PC-3 (cell line): Measurements from ENCODE around the gene COPZ1. TPM values are rescaled to one million over a fixed set of nuclear protein-coding genes. Genes with fewer than 3 reads are reported as not detected.

Experiments used
- ATAC-seq: fragments of 200-7000 bp; cut with Tn5 transposase; 2 replicates; pipeline ENCODE4 v1.9.1; 2020; ENCODE audit warnings: mild to moderate bottlenecking, moderate library complexity
- BruUV-seq: library from RNA; stranded (reverse); fragments of 400-500 nt; replicated peaks from 2 replicates; lab custom pipeline; 2021; lab: Mats Ljungman, UMichigan
- CTCF ChIA-PET: fragments of 300-600 bp; sonication (Branson Sonifier 250); formaldehyde crosslinking; loops from one replicate; lab custom pipeline; 2022; ENCODE audit warnings: antibody characterized with exemption; lab: Charles Lee
- POLR2A ChIA-PET: fragments of 300-600 bp; sonication (Branson Sonifier 250); formaldehyde crosslinking; loops from one replicate; lab custom pipeline; 2022; ENCODE audit warnings: antibody characterized with exemption; ENCODE audit not compliant: unreplicated experiment; lab: Charles Lee
- DNase-seq: peaks from one replicate; pipeline ENCODE4 v3.0.0-alpha.2; 2015
- H2AFZ ChIP-seq: fragments of 300-600 bp; sonication (generic); 2 replicates; pipeline ENCODE4 v1.6.0; 2016; ENCODE audit warnings: antibody characterized with exemption, low read length
- H3F3A ChIP-seq: fragments of 300-600 bp; sonication (generic); one replicate; pipeline ENCODE4 v1.6.0; 2017; ENCODE audit warnings: antibody characterized with exemption, low read length, control low read depth, mild to moderate bottlenecking; ENCODE audit not compliant: unreplicated experiment
- H3K27ac ChIP-seq: fragments of 300-600 bp; sonication (generic); 2 replicates; pipeline ENCODE4 v1.5.1; 2016; ENCODE audit warnings: mild to moderate bottlenecking, low read length
- H3K27me3 ChIP-seq: fragments of 300-600 bp; sonication (generic); 2 replicates; pipeline ENCODE4 v1.6.1; 2016; ENCODE audit warnings: low read length, mixed read lengths
- H3K36me3 ChIP-seq: fragments of 300-600 bp; sonication (generic); 2 replicates; pipeline ENCODE4 v1.6.1; 2016; ENCODE audit warnings: low read depth, mixed run types, low read length, mixed read lengths
- H3K4me1 ChIP-seq: fragments of 300-600 bp; sonication (generic); 2 replicates; pipeline ENCODE4 v1.5.1; 2016; ENCODE audit warnings: low read length; ENCODE audit not compliant: insufficient read depth
- H3K4me2 ChIP-seq: fragments of 300-600 bp; sonication (generic); 2 replicates; pipeline ENCODE4 v1.6.0; 2016; ENCODE audit warnings: low read length
- H3K4me3 ChIP-seq: fragments of 300-600 bp; sonication (generic); 2 replicates; pipeline ENCODE4 v1.5.1; 2016; ENCODE audit warnings: mild to moderate bottlenecking, low read length, mixed read lengths
- H3K79me2 ChIP-seq: fragments of 300-600 bp; sonication (generic); 2 replicates; pipeline ENCODE4 v1.6.1; 2017; ENCODE audit warnings: low read length, mixed read lengths
- H3K9ac ChIP-seq: fragments of 300-600 bp; sonication (generic); 2 replicates; pipeline ENCODE4 v1.6.0; 2016; ENCODE audit warnings: mild to moderate bottlenecking, low read length
- H3K9me2 ChIP-seq: fragments of 300-600 bp; sonication (generic); replicated peaks from 2 replicates; pipeline ENCODE4 v1.6.1; 2016; ENCODE audit warnings: mixed run types, low read length, mixed read lengths
- H3K9me3 ChIP-seq: fragments of 300-600 bp; sonication (generic); 2 replicates; pipeline ENCODE4 v1.6.1; 2016; ENCODE audit warnings: low read length, mixed read lengths
- H4K20me1 ChIP-seq: fragments of 300-600 bp; sonication (generic); 2 replicates; pipeline ENCODE4 v1.6.1; 2016; ENCODE audit warnings: low read length, mixed read lengths
- EZH2 ChIP-seq: fragments of 300-600 bp; sonication (generic); IDR thresholded peaks from one replicate; pipeline ENCODE4 v1.6.1; 2017; ENCODE audit warnings: antibody characterized with exemption, mild to moderate bottlenecking, low read length; ENCODE audit not compliant: unreplicated experiment
- EZH2phosphoT487 ChIP-seq: fragments of 300-600 bp; sonication (generic); IDR thresholded peaks from 2 replicates; pipeline ENCODE4 v1.6.1; 2018; ENCODE audit warnings: mild to moderate bottlenecking, antibody characterized with exemption, low read length, borderline replicate concordance
- intact Hi-C: fragments of 100-400 bp; cut with micrococcal nuclease; formaldehyde crosslinking; loops from 2 replicates; pipeline ENCODE4 v1.9.0; 2023
- total RNA-seq: library from RNA; depleted of rRNA; stranded (reverse); fragments of >200 nt; gene quantifications from 2 replicates; pipeline ENCODE4 v1.2.3, GENCODE V29; 2014
- TF ChIP-seq, protein P1 (sequence below): fragments of 300-600 bp; sonication (generic); conservative IDR thresholded peaks from 2 replicates; pipeline ENCODE4 v1.5.1; 2017; ENCODE audit warnings: antibody characterized with exemption, low read depth, mild to moderate bottlenecking, low read length

COPZ1 gene
- total RNA-seq, 1 experiment from 2014 or later = 121 TPM

DNA sequence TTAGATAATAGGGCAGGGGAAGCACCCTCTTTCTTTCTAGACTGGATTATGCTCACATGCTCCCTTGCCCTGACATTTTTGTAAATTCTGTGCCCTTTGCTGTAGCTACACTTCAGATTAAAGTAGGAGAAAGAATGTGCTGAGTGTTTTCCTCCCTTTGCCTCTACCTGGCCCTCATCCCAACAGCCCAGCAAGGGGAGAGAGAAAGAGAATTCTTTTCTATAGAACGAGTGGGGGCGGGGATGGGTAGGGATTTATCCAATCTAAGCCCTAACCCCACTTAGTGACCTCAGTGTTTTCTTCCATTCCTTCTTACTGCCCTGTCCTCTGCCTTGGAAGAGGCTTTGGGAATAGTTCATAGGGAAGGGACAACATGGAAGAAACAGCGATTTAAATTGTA, 25.8 kb downstream of the COPZ1 start:
- Histone ChIP-seq H3K9me3 (no peaks in the 10 kb centered on the region), H2AFZ (no peak overlapping the region), H3K79me2 (no peaks in the 10 kb centered on the region), H4K20me1 (no peaks in the 10 kb centered on the region), H3K9me2 (no peaks in the 10 kb centered on the region), H3K27me3 (no peaks in the 10 kb centered on the region), H3K36me3 (peaks cover 36% of the 10 kb centered on the region), H3K4me1 (no peaks in the 10 kb centered on the region), H3K27ac (no peak overlapping the region), H3K9ac (no peak overlapping the region), H3F3A (no peaks in the 10 kb centered on the region), H3K4me2 (no peak overlapping the region), H3K4me3 (no peak overlapping the region)
- DNase-seq (no peak), ATAC-seq (no peak)
- BruUV-seq = no TSS peak
- ChIA-PET CTCF (no interaction called here), POLR2A (no interaction called here)
- TF ChIP-seq EZH2phosphoT487 = no peak
- TF ChIP-seq, protein P1, sequence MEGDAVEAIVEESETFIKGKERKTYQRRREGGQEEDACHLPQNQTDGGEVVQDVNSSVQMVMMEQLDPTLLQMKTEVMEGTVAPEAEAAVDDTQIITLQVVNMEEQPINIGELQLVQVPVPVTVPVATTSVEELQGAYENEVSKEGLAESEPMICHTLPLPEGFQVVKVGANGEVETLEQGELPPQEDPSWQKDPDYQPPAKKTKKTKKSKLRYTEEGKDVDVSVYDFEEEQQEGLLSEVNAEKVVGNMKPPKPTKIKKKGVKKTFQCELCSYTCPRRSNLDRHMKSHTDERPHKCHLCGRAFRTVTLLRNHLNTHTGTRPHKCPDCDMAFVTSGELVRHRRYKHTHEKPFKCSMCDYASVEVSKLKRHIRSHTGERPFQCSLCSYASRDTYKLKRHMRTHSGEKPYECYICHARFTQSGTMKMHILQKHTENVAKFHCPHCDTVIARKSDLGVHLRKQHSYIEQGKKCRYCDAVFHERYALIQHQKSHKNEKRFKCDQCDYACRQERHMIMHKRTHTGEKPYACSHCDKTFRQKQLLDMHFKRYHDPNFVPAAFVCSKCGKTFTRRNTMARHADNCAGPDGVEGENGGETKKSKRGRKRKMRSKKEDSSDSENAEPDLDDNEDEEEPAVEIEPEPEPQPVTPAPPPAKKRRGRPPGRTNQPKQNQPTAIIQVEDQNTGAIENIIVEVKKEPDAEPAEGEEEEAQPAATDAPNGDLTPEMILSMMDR = no peak
- no peak for TF ChIP-seq EZH2
- intact Hi-C loops = no loop called here

DNA sequence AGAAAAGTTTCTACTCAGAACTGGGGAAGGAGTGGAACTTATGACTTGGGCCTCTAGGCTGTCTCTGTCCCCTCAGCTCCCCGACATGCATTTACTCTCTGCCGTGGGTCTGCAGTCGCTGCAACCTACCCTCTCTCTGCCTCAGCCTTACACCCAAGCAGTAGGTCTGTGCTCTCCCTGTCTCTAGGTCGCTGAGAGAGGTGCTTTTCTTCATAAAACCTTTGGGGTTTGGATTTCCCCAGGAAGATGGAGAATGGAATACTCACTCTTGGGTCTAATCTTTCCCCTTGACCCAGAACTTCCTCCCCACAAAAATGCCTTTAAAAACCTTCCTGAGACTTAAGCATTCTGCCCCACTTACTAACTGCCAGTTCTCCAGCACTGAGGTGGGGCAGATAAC, 26.4 kb downstream of the COPZ1 start:
- H3K9me3 ChIP-seq = no peaks in the 10 kb centered on the region
- no peak for ATAC-seq
- no peak overlapping the region for H2AFZ ChIP-seq
- H3K9me2 ChIP-seq = no peaks in the 10 kb centered on the region
- no peak overlapping the region for H3K9ac ChIP-seq
- H3K4me3 ChIP-seq = no peak overlapping the region
- no peaks in the 10 kb centered on the region for H3K27me3 ChIP-seq
- no peaks in the 10 kb centered on the region for H4K20me1 ChIP-seq
- ChIA-PET CTCF (no interaction called here), POLR2A (no interaction called here)
- no peak overlapping the region for H3K27ac ChIP-seq
- no peak overlapping the region for H3K4me2 ChIP-seq
- TF ChIP-seq EZH2phosphoT487 = no peak
- TF ChIP-seq EZH2 = no peak
- TF ChIP-seq, protein P1 = no peak
- no peaks in the 10 kb centered on the region for H3K79me2 ChIP-seq
- no peaks in the 10 kb centered on the region for H3K4me1 ChIP-seq
- peaks cover 36% of the 10 kb centered on the region for H3K36me3 ChIP-seq
- intact Hi-C loops = no loop called here
- BruUV-seq = TSS peak; percentile 46
- no peaks in the 10 kb centered on the region for H3F3A ChIP-seq
- no peak for DNase-seq

DNA sequence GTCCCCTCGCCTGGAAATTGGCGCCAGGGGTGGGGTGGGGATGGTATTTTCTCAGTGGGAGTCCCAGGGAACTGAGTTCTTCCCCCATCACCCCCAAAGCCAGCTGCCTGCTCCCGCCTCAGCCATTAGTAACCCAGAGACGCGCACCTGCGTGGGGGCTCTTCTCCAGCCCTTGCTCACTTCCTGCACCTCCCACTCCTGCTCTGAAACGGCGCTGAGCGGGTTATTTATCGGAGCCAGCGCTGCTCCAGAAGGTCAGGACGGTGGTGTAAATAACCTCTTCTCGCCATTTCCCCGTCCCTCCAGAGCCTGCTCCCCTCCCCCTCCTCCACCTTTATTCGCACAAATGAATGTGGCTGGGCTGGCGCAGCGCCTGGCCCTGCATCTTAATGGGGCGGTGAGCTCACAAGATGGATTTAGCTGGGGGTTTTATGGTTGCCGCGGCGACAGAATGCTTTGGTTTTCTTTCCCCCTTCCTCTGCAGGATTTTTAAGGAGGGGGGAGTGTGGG, 27.1 kb downstream of the COPZ1 start:
- Histone ChIP-seq H3K79me2 (no peaks in the 10 kb centered on the region), H2AFZ (no peak overlapping the region), H3K4me3 (no peak overlapping the region), H3F3A (no peaks in the 10 kb centered on the region), H3K36me3 (peaks cover 32% of the 10 kb centered on the region), H4K20me1 (no peaks in the 10 kb centered on the region), H3K27me3 (no peaks in the 10 kb centered on the region), H3K9ac (no peak overlapping the region), H3K4me2 (no peak overlapping the region), H3K27ac (no peak overlapping the region), H3K9me3 (no peaks in the 10 kb centered on the region), H3K4me1 (no peaks in the 10 kb centered on the region), H3K9me2 (no peaks in the 10 kb centered on the region)
- CTCF ChIA-PET = interaction anchor here (0.5 to 1.2 kb wide), 2 partner anchors 27 to 54 kb away, joined by 3 to 6 read pairs; no protein-coding TSS in a partner anchor
- BruUV-seq = no TSS peak
- TF ChIP-seq EZH2 (no peak), EZH2phosphoT487 (no peak)
- TF ChIP-seq, protein P1 = no peak
- POLR2A ChIA-PET = no interaction called here
- ATAC-seq = no peak
- no peak for DNase-seq
- intact Hi-C loops = no loop called here
